T-helper 9 cell (primary cell): ENCODE results near the gene SNAPIN.

Experiments
- DNase-seq: peaks from one replicate; pipeline ENCODE4 v3.0.0-alpha.2; 2020
- total RNA-seq, 2 donors: gene quantifications; one replicate each; lab custom pipeline; 2026; lab: John Stamatoyannopoulos, UW

Gene SNAPIN, protein sequence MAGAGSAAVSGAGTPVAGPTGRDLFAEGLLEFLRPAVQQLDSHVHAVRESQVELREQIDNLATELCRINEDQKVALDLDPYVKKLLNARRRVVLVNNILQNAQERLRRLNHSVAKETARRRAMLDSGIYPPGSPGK
- 8.2 to 22.9 reads per million in 2 donors for total RNA-seq

DNA sequence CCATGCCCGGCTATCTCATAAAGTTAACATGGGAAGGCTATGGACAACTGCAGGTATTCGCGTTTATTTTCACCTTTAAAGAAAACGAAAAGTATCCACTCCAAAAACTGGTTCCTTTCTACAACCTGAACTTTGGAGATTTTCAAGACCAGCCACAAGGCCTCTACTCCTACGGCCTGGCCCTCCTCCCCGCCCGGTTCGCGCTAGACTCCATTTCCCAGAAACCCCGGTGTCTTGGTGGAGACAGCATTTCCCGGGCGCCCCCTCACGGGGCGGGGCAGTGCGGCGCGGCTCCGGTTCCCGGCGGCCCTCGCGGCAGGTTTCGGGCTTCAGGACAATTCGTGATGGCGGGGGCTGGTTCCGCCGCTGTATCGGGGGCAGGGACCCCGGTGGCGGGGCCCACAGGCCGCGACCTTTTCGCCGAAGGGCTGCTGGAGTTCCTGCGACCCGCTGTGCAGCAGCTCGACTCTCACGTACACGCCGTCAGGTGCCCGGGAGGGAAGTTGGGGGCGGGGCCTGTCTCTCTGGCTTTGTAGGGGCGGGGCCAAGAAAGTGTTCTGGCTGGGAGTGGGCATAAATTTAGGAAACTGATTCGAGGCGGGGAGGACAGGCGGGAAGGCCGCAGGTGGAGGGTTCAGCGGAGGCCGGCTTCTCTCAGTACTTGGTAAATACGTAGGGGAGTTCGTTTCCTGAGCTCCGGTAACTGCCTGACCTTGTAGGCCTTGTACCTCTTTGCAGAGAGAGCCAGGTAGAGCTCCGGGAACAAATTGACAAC lies at the start of gene SNAPIN:
SNAPIN (plus strand) TSS at position 304 of the 775 bp plus-strand sequence; CDS start at position 345, 41 bp downstream.
- peak; percentile 79 for DNase-seq

DNA sequence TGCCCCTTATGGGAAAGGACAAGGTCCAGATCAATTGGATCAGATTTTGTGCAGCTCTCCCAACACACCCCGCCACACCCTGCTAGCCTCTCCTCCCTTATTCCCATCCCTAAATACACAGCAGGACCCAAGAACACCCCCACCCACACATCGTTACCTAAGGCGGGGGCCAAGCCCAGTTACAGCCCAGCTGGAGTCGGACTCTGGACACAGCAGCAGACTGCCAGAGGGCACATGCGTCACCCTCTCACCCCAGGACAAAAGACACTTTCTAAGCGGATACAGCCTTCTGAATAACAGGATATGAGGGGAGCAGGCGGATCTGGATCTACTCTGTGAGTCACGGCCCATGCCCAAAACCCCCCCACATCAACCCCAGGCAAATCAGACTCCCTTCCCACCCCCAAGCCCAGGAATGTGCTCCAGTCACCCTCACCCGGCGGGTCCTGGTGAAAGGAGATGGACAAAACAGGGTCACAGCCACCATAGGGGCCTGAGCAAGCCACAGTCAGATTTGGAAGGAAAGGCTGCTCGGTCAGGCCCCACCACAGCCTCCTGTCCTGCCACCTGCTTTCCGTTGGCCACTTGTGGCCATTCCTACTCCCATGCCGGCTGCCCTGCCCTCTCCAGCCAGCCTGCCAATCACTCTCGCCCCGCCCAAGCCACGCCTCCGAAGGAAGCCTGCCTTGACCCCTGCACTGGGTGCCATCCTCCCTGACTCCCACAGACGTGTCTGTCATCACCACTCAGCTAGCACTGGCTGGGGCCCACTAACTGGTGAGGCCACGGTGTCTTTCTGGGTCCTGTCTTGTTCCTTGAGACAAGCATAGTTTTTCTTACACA lies 49.5 kb upstream of the SNAPIN start:
- DNase-seq, result no peak

DNA sequence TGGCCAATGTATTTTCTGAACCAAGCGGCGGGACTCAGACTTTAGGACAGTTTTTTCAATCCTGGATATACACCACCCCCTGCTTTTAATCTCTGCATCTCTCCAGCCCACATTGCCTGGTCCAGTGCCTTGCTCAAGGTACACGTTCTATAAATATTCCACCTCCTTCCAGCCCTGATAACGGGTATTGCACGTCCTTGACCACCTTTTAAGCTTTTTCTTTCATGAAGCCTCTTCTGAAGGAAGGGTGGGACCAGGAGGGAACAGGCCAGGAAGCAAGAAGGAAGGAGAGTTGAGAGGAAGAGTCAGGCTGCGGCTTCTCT lies 49.0 kb upstream of the SNAPIN start:
- DNase-seq, result no peak

DNA sequence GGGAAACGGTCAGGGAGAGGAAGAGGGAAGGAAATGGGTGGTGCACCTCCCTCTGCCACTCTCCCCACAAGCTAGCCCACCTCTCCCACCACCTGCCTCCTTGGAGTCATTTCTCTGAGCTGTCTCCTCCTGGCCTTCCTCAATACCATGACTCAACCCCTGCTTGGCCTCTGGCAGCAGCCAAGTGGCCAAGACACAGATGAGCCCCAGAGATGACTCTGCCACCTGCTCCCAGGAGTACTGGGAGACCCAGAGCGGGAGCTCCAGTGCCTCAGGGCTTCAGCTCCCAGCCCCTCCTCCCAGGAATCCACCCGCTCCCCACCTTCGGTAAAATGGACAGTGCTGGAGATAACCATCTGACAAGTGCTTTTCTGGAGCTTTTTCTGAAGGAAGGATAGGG lies 48.2 kb upstream of the SNAPIN start:
- DNase-seq, result no peak

DNA sequence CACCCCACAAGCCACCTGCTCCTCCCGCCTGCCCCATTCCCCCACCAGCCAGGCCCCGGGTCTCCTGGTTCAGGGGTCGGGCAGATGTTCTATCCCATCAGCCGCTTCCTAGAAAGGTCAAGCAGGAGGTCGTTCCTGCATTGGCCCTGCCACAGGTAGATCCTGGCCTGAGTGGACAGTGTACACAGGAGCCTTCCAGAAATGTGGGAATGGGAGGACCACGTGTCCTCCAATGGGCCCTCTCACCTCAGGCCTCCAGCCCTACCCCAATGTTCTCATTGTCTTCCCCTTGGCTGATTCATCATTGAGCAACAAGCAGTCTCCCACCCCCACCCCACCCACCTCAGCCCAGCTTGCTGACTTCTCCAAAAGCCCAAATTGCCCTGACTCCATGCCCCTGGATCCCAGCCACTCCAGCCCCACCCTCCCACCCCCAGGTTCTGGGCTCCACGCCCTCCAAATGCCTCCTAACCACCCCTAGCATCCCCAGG lies 47.6 kb upstream of the SNAPIN start:
- no peak for DNase-seq

DNA sequence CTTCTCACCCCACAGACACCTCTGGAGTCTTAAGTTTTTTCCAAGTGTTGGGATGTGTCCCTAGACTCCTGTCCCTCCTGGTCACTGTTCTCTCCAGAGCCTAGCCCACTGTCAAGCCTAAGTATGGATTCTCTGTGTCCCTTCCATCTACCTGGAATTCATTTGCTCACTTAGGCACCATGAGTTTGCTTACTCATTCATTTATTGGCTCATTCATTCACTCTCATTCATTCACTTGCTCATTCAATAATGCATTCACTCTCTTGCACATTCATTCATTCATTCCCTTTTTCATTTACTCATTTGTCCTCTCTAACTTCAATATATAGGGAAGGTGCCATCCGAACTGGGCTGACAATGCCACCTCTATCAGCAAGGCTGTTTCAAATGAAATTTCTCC lies 47.1 kb upstream of the SNAPIN start:
- no peak for DNase-seq

DNA sequence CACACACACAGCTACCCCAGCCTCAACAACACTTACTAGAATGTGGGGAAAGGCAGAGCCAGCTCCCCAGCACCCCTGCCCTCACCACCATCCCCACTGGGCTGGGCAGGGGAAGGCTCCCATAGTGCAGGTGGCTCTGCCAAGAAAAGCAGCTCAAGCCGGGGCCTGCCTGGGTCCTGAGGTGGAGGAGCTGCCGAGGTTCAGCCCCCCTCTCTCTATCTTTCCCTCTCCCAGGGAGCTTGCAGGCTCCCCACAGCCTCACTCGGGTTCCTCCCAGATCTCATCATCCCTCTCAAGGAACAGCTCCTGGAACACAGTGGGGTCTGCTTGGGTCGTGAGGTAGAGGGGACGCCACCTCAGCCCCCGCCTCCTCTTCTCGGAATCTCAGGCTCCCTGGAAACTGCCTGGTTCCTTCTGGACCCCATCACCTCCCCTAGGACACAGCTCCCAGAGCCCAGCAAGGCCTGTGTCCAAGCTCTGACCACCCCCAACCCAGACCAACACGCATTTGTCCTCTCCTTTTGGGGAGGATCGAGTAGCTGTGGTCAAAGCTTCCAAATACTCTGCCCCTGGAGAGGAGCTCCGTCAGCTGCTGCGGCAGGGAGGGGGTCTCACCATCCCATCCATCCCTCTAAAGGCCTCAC lies 46.3 kb upstream of the SNAPIN start:
- DNase-seq, result no peak

DNA sequence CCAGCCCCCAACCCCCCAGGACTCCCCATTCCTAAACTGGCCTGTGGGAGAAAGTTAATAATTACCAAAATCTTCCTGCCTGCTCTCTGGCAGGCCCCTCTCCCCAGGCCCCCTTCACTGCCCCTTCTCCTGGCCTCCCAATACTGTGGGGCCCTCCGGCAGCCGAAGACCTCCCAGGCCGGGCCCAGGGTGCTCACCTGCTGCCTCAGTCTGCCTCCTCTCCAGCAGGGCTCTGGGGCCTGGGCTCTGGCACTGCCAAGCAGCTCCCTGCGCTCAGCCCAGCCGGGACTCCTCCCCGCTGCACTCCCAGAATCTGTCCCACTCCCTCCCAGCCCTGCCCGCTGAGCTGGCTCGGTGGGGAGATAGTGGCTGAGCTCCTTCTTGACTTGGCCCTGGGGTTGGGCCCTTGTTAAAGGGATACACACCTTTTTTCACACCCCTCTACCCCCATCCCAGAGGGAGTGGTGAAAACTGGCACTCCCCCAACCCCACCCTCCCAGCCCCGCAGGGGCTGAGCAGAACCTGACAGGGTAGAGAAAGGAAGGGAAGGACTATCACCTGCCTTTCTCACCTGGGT lies 45.7 kb upstream of the SNAPIN start, which contains the start of gene S100A16:
S100A16 (minus strand) TSS at position 383 of the 577 bp plus-strand sequence. CDS start 4,986 bp downstream, outside the sequence.
- no peak for DNase-seq

DNA sequence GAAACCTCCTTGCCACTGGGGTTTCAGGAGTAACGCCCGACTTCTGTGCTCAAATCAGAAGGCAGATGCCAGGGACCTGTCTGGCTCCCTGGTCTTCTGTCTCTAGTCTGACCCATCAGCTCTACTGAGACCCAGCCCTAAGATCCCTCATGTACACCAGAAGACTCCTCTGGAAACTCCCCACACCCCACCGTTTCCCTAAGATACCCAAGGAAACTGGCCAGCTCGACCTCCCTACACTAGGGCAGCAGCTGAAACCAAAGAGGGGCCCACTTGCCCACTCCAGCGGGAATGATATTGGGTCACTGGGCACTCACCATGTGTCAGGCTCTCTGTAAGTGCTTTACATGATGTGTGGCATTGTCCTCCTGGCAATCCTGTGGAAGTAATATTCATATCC lies 45.1 kb upstream of the SNAPIN start:
- no peak for DNase-seq

DNA sequence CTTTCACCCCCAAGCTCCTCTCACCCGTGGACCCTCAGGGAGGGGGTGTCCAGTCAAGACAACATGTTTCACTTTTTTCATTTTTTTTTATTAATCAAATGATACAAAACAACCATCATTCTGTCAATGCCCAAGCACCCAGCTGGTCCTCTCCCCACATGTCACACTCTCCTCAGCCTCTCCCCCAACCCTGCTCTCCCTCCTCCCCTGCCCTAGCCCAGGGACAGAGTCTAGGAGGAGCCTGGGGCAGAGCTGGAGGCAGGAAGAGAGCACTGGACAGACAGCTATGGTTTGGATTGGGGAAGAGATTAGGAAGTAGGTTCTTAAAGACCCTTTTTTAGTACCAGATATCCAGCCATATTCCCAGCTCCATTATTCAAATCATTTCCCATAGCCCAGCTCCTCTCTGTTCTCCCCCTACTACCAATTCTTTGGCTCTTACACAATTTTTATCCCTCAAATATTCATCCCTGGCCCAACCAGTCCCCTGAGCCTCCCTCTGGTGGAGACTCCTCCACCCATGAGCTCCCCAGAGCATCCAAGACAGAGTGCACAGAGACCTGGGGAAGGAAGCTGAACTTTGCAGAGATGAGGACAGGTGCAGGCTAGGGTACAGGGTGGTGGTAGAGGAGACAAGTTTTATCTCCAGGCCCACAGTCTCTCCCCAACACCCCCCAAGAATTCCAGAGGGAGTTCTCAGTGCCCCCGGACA lies 44.2 kb upstream of the SNAPIN start:
- no peak for DNase-seq

DNA sequence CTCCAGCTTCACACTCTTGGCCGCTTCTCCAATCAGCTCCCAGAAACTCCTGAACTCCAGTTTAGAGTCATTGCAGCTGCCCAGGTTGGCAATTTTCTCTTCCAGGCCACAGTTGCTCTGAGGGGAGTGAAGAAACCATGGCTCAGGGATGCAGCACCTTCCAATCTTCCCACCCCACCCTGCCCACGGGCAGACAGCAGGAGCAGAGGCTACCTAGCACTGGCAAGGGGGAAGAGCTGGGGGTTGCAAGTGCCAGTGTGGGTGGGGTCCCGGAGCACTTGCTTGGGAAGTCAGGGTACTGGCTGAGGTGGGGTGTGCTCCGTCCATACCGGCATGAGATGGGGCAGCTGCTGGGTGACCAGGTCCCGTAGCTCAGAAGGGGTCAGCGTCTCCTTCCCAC lies 43.6 kb upstream of the SNAPIN start:
- DNase-seq, result no peak

DNA sequence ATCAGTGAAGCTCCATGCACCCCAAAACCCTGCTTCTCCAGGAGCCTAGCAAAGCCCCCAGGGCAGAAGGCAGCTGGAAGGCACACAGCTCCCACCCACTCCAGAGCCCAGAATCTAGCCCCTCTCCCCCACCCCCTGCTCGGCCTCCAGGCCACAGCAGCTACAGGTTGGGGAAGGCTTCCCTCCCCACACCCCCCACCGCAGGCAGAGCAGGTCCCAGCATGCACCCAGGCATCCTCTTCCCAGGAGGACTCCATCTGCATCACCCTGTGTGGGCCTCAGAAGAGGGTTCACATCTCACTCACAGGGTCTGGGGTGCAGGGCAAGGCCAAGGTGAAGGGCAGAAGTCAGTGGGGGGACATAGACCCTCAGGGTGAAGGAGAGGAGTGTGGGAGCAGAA lies 43.1 kb upstream of the SNAPIN start:
- DNase-seq, result no peak

DNA sequence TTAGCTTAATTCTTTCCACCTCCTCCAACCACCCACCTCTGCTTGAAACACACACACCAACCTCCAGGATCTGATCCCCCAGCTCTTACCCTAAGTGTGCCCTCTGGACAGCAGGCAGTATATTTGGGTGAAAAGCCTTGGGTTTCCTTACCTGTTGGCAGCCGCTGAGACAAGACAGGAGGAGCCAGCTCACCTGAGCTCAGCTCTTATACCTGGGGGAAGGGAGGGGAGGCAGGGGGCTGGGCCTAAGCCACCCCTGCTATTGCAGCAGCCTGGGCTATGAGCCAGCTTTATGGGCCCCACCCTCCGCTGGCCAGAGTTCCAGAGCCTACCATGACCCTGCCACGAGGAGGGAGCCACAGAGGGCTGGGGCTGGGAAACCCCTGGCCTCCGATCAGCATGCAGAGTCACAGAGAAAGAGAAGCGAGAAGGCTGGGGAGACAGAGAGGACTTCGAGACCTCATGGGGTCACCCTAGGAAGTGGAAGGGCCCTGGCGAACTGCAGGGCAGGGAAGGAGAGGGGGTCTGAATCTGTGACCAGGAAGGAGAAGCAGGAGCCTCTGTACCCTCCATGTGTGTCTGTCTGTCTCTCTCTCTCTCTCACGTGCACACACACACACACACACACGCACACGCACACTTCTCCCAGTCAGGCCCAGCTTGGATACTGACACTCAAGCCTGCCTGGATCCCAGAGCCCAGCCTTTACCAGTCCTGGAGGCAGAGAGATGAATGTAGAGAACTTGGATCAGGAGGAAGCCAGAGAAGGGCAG lies 42.2 kb upstream of the SNAPIN start, which contains the start of gene S100A14:
S100A14 (minus strand) TSS at position 182 of the 773 bp plus-strand sequence. CDS start 467 bp downstream, outside the sequence.
- no peak for DNase-seq

DNA sequence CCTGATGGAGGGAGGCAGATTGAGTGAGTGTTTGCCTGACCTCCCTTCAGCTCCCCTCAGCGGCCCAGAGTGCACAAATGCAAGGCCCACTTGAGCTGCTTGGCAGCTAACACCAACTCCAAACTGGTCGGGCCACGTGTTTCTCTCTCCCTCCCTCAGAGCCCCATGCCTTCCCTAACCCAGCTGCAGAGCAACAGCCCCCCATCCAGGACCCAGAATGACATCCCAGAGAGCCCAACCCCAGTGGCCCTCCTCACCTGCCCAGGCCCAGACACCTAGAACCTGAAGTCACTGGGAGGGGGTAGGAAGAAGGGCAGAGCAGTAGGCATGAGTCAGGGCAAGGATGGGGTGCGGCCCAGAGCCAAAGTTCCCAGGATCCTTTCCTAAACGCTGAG lies 41.6 kb upstream of the SNAPIN start:
- no peak for DNase-seq

DNA sequence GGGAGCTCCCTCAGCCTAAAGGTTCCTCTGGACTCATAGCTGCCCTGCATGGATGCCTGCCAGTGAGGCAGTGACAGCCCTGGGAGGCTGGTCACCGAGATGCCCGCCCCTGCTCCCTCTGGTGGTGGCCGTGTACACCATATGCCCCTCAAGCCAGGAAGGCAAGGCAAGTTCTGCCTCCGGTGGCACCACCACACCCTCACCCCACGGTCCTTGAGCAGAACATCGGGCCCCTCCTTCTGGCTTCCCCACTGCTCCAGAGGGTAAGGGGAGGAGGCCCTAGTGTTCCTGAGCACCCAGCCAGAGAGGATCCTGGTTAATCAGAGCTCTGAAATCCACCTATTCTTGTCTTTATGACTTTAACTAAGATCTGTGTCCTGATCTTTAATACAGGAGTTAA lies 40.8 kb upstream of the SNAPIN start:
- peak; percentile 45 for DNase-seq

DNA sequence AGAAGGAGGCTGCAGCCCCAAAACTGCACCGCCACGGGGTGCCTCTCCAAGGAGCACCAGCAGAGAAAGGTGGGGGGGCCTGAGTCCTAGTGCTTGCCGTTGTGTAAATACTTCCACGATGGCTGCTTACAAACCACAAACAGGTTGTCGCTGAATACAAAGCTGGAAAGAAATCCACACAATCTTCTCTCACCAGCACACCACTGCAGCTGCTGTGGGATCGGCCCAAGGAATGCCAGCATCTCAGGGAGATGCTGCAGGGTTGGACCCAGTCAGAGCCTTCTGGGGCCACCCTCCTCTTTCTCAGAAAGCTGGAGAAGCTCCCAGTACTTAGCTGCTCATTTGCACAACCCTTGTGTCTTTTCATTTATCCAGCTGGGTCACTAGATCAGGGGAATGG lies 39.3 kb upstream of the SNAPIN start:
- DNase-seq, result no peak

DNA sequence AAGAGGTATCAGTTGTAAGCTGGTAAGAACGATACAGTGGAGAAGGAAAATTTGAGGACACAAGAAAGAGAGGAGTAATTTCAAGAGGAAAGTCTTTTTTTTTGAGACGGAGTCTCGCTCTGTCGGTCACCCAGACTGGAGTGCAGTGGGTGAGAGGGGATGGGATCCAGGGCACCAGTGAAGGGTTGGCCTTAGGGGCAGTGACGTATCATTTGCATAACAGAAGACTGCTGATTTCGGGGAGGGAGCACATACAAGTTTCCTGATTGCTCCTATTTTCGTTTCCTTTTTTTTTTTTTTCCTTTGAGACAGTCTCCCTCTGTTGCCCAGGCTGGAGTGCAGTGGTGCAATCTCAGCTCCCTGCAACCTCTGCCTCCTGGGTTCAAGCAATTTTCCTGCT lies 35.4 kb upstream of the SNAPIN start:
- no peak for DNase-seq

DNA sequence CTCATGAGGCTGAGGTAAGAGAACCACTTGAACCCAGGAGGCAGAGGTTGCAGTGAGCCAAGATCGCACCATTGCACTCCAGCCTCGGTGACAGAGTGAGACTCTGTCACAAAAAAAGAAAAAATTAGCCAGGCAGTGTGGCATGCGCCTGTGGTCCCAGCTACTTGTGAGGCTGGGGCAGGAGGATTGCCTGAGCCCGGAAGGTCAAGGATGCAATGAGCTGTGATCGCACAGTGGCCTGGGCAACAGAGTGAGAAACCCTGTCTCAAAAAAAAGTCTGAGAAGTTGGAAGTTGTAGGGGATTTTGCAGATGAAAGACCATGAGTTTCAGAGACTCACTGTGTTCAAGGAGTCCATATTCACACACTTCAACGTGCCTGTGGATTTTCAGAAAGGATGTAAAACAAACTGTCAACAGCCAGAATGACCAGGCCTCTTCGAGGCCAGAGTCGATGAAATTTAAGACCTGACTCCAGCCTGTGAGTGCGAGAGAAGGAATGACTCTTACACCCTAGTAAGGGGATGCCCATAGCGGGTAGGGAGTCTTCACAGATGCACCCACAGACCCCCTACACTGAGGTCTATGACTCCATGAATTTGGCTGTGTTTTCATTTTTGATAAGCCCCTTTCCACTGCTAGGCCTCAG lies 33.4 kb upstream of the SNAPIN start:
- no peak for DNase-seq

DNA sequence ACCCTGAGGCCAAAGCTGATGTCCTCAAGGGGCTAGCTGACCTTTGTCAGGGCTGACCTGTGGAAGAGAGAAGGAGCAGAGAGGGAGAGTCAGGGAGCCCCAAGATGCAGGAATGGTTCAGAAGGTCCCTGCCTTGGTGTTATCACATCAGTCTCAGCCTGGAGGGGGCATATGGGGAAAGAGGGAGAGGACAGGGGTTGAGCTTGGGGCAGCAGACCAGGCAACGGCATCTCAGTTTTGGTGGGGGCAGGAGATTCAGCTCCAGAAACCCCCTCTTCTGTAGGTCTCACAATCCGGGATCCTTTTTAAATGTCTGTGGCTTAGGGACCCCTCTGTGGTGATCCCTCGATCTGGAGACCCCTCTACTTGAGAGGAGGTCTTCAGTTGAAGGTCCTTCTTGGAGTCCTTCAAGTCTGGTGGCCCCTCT lies 32.0 kb upstream of the SNAPIN start:
- no peak for DNase-seq
